NCI-H1436 (cell line): ENCODE results near the gene TMEM14A.
"Not testable (repeated sequence)": the region's sequence is repeated elsewhere in the genome, so short reads cannot be mapped to it uniquely, and the experiment has no call there.

Experiments used
- DNase-seq: peaks from one replicate; lab custom pipeline; 2025; lab: John Stamatoyannopoulos, UW

The TMEM14A gene

GRCh38 chr6:52697903-52698302 is 27.0 kb downstream of the TMEM14A start:
- no peak for DNase-seq

GRCh38 chr6:52704060-52704459 is 33.1 kb downstream of the TMEM14A start:
- DNase-seq, result no peak

GRCh38 chr6:52704781-52705502 is 34.0 kb downstream of the TMEM14A start:
- DNase-seq, result not testable (repeated sequence)

GRCh38 chr6:52706001-52706400 is 35.1 kb downstream of the TMEM14A start:
- no peak for DNase-seq

DNA sequence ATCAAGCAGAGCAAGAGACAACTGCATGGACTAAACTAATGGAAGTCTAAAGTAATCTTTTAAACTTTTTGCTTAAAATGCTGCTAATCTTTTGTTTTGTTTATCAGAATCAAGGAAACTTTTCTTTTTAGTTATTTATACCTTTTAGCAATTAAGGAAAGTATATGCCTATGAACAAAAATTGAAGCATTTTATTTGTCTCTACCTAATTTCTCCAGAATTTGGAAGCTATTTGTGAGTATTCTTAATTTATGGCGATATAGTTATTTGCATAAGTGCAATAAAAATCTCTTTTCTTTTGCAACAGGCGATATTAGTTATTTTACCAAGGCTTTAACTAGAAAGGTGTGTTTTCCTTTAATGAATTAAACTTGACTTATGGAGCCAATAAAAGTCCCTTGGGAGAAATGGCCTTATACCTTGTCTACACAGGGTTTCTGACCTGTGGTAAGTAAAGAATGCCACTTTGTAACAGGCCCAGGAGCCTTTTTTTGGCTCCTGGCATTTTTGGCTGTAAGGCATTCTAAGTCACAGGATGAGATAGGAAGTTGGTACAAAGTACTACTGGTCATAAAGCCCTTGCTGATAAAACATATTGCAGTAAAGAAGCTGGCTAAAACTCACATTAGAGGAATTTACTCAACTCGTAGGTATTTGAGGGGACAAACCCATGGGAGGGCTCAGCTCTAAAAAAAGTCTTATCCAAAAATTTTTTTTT is 37.2 kb downstream of the TMEM14A start:
- no peak for DNase-seq

GRCh38 chr6:52712136-52712535 is 41.2 kb downstream of the TMEM14A start:
- DNase-seq, result no peak

DNA sequence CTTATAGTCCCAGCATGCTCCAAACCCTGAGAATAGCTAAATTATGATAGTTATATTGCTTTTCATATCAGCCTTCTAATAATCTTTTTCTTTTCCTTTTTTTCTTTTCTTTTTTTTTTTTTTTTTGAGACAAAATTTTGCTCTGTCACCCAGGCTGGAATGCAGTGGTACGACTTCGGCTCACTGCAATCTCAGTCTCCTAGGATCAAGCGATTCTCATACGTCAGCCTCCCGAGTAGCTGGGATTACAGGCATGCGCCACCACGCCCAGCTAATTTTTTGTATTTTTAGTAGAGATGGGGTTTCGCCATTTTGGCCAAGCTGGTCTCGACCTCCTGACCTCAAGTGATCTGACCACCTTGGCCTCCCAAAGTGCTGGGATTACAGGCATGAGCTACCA is 43.8 kb downstream of the TMEM14A start:
- DNase-seq, result not testable (repeated sequence)

DNA sequence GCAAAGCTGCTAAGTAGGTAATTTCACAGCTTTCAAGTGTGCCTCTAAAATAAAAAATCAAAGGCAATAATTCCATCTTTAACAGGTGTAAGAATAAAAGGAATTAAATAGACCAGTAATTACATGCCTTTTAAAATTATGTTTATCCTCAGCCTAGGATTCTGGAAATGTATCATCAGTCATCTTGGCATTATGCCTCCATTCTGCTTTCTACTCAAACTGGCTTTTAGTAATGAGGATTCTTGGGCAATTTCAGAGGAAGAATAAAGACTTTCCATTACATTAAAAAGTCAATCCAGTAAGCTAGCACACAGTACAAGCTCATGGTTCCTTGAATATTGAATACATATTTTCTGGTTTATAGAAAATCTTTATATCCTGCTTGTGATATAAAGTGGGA is 47.6 kb downstream of the TMEM14A start:
- peak; percentile 54 for DNase-seq

DNA sequence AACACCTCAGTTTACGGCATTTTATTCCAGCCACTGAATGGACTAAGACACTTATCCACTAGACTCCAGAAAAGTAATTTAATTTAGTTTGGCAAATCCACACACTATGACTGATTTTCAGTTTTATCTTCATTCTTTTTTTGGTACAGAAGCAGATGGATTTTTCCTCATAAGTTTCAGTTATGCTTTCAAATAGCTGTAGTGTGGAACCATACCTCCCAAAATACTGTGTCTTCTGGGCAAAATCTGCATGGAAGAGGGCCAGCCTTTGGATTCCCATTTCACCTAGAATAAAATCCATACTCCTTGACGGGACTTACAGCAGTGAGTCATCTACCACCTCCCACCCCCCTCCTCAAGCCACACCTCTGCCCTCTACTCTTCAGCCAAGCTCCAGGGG is 49.4 kb downstream of the TMEM14A start:
- DNase-seq, result no peak

DNA sequence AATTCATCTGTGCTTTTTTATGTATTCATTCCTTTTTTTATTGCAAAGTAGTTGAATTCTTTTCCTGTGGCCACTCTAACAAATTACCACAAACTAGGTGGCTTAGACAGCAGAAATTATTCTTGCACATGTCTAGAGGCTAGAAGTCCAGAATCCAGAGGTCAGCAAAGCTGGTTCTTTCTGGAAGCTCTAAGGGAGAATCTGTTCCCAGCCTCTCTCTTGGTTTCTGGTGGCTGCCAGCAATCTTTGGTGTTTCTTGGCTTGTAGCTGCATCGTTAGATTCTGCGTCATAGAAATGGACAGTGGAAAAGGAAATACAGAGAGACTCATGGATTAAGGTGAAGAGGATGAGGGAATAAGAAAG is 53.1 kb downstream of the TMEM14A start:
- no peak for DNase-seq

GRCh38 chr6:52724406-52725121 is 53.7 kb downstream of the TMEM14A start:
- DNase-seq, result peak; percentile 41

- DNase-seq, result no peak
Measured at GRCh38 chr6:52725143-52725534, 54.2 kb downstream of the TMEM14A start.

GRCh38 chr6:52725535-52726192 is 54.8 kb downstream of the TMEM14A start:
- peak; percentile 38 for DNase-seq

GRCh38 chr6:52726193-52726542 is 55.3 kb downstream of the TMEM14A start:
- DNase-seq, result no peak

GRCh38 chr6:52726741-52727535 is 56.0 kb downstream of the TMEM14A start:
- no peak for DNase-seq

DNA sequence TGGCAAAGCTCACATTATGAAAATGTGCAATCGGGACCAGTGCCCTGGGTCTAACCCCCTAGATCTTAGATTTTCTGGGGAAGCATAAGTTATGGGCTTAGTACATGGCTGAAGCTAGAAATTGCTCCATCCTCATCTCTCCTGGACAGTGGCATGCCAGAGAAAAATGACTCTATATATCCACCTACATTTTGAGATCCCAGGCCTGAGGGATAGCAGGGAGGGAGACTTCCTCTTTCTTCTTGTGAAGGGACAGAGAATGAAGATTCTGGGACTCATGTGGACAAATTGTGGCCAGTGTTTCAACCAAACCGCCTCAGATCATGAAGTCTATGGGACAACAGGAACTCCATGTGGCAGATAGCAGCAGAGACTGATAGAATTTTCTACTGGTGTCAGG is 57.0 kb downstream of the TMEM14A start:
- no peak for DNase-seq

DNA sequence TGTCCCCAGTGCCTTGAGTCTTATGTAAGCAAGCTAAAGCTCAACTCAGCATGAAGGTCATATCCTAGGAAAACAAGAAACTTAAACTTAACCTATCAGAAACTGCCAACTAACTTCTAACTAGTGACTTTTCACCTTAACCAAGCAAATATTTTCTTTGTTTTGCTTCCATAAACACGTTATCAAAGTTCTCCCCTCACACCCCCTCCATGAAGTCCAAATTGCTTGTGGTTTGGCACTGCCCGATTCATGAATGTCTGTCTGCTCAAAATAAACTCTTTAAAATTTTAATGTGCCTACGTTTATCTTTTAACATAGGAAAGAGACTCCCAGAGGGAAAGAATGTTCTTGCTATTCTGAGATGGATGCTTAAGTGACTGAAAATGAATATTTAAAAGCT is 57.5 kb downstream of the TMEM14A start:
- no peak for DNase-seq

- DNase-seq, result no peak
Measured at GRCh38 chr6:52729576-52729975, 58.7 kb downstream of the TMEM14A start.

- peak; percentile 29 for DNase-seq
Measured at GRCh38 chr6:52731719-52732118, 60.8 kb downstream of the TMEM14A start.

- DNase-seq, result no peak
Measured at GRCh38 chr6:52733172-52733571, 62.3 kb downstream of the TMEM14A start.

DNA sequence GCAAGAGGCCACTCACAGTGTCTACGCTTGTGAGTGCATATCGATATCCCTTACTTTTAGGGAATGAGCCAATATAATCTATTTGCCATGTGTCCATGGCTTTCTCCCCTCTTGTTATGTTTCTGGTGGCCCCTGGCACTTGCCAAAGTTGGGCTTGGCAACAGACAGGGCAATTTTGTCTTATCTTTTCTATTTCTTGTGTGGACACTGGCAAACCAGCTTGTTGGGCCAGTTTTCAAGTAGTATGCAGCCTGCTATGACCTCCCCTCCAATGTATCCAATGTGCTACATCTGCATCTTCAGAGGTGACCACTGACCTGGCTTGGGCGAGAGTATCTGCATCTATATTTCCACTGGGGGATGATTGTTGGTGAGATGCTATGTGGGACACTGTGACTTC is 63.2 kb downstream of the TMEM14A start:
- no peak for DNase-seq

- no peak for DNase-seq
Measured at GRCh38 chr6:52735071-52735470, 64.2 kb downstream of the TMEM14A start.
